Activated naive CD8-positive, alpha-beta T cell treated with anti-CD3 and anti-CD28 coated beads for 36 hours (primary cell): Measurements from ENCODE around the gene DEFB125. TPM values are rescaled to one million over a fixed set of nuclear protein-coding genes. Genes with fewer than 3 reads are reported as not detected.
"Not testable (repeated sequence)": the region's sequence is repeated elsewhere in the genome, so short reads cannot be mapped to it uniquely, and the experiment has no call there.

ENCODE experiments used
- DNase-seq: peaks from one replicate; pipeline ENCODE4 v3.0.0; 2021
- H3K27ac Mint-ChIP-seq: one replicate; pipeline ENCODE4 v1.8.0; 2022; ENCODE audit warnings: mild to moderate bottlenecking, moderate library complexity, mixed read lengths
- H3K27me3 Mint-ChIP-seq: one replicate; pipeline ENCODE4 v1.8.0; 2022; ENCODE audit warnings: mild to moderate bottlenecking, mixed read lengths
- H3K36me3 Mint-ChIP-seq: one replicate; pipeline ENCODE4 v1.8.0; 2021; ENCODE audit warnings: mild to moderate bottlenecking, mixed read lengths
- H3K4me1 Mint-ChIP-seq: one replicate; pipeline ENCODE4 v1.8.0; 2021; ENCODE audit warnings: mixed read lengths
- H3K4me3 Mint-ChIP-seq: one replicate; pipeline ENCODE4 v1.8.0; 2022; ENCODE audit warnings: mild to moderate bottlenecking, moderate library complexity, mixed read lengths
- H3K9me3 Mint-ChIP-seq: one replicate; pipeline ENCODE4 v1.8.0; 2022; ENCODE audit warnings: mixed read lengths
- total RNA-seq, 2 experiments: library from RNA; stranded (reverse); gene quantifications; one replicate each; pipeline ENCODE4 v1.2.3, GENCODE V29; 2021

The DEFB125 gene
- total RNA-seq, 2 experiments from 2014 or later, result not detected

DNA sequence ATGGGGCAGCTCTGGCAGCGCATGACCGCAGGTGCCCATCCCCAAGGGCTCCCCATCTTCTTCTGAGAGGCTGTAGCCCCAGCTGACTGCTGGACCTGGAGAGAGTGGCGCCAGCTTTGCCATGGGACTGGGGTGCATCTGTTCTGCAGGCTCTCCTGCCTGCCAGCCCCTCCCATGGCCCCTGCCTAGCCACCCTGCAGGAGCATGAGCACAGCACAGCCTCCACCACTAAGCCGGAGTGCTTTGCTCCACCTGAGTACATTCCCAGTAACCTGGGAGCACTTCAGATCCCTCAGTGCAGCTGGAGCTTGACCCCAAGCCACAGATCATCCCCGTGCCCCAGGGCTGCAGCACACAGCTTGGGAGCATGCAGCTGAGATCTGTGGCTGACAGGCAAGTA, 16.0 kb downstream of the DEFB125 start:
- no peaks in the 10 kb centered on the region for H3K4me1 Mint-ChIP-seq
- DNase-seq, result no peak
- H3K27me3 Mint-ChIP-seq, result peaks cover 71% of the 10 kb centered on the region
- H3K4me3 Mint-ChIP-seq, result no peak overlapping the region
- H3K27ac Mint-ChIP-seq, result no peak overlapping the region
- no peaks in the 10 kb centered on the region for H3K9me3 Mint-ChIP-seq
- no peaks in the 10 kb centered on the region for H3K36me3 Mint-ChIP-seq

DNA sequence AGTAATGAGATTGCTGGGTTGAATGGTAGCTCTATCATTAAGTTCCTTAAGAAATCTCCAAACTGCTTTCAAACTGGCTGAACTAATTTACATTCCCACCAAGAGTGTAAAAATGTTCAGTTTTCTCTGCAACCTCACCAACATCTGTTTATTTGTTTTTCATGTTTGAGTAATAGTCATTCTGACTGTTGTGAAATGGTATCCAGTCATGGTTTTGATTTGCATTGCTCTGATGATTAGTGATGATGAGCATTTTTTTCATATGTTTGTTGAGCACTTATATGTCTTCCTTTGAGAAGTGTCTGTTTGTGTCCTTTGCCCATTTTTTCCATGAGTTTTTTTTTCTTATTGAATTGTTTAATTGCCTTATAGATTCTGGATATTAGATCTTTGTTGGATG, 24.9 kb downstream of the DEFB125 start:
- H3K27me3 Mint-ChIP-seq, result peaks cover 49% of the 10 kb centered on the region
- no peaks in the 10 kb centered on the region for H3K4me1 Mint-ChIP-seq
- no peak overlapping the region for H3K27ac Mint-ChIP-seq
- DNase-seq, result no peak
- H3K4me3 Mint-ChIP-seq, result no peak overlapping the region
- no peaks in the 10 kb centered on the region for H3K36me3 Mint-ChIP-seq
- peaks cover 8% of the 10 kb centered on the region for H3K9me3 Mint-ChIP-seq

DNA sequence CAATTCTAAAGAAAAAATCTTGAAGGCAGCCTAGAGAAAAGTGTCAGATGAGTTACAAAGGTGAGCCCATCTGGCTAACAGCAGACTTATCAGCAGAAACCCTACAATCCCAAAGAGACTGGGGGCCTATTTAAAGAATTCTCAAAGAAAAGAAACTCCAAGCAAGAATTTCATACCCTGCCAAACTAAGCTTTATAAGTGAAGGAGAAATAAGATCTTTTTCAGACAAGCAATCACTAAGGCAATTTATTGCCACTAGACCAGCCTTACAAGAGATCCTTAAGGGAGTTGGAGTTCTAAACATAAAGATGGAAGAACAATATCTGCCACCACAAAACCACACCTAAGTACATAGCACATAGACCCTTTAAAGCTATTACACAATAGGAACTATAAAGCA, 30.0 kb downstream of the DEFB125 start:
- Mint-ChIP-seq H3K4me3 (no peak overlapping the region), H3K27ac (no peak overlapping the region), H3K27me3 (peaks cover 68% of the 10 kb centered on the region), H3K36me3 (no peaks in the 10 kb centered on the region), H3K9me3 (peaks cover 15% of the 10 kb centered on the region), H3K4me1 (no peaks in the 10 kb centered on the region)
- DNase-seq, result no peak

DNA sequence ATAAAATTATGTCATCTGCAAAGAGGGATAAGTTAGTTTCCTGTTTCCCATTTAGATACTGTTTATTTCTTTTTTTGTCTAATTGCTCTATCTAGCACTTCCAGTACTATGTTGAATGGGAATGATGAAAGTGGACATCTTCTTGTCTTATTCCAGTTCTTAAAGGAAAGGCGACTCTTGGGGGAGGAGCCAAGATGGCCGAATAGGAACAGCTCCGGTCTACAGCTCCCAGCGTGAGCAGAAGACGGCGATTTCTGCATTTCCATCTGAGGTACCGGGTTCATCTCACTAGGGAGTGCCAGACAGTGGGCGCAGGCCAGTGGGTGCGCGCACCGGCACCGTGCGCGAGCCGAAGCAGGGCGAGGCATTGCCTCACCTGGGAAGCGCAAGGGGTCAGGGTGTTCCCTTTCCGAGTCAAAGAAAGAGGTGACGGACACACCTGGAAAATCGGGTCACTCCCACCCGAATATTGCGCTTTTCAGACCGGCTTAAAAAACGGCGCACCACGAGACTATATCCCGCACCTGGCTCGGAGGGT, 42.4 kb downstream of the DEFB125 start:
- not testable (repeated sequence) for H3K36me3 Mint-ChIP-seq, DNase-seq, H3K27ac Mint-ChIP-seq, H3K9me3 Mint-ChIP-seq, H3K4me3 Mint-ChIP-seq, H3K4me1 Mint-ChIP-seq
- peaks cover 28% of the 10 kb centered on the region for H3K27me3 Mint-ChIP-seq

DNA sequence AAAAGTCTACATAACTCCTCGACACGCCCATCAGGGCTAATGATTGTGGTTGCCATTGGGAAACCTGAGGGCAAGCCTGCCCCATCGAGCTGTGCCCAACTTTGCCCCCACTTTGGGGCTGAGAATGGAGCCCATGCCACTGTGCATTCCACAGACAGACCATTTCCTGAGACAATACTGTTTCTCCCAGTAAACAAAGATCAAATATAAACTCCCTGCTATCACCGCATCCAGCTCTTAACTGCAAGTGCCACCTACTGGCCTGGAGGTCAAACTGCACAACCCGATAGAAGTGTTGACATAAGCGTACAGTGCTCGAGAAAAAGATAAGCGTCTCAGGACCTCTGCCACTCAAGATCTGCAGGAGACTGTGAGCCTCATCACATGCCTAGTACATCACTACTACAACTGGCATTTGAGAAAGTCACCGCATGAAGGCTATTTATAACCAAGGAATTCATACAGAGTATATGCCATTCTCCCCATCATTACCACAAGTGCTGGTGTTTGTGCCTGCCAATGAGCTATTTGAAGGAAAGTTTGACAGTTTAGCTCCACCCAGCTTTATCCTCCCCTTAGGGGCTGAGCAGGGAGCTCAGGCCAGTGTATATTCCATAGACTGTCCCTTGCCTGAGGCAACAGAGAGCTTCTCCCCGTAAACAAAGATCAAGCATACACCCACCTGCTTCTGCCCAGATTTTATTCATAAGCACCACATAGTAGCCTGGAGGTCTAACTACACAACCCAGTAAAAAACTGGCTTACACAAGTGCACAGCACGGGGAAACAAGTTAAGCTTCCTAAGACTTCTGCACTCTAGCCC, 50.4 kb downstream of the DEFB125 start:
- Mint-ChIP-seq H3K27me3 (peaks cover 44% of the 10 kb centered on the region), H3K9me3 (peaks cover 3% of the 10 kb centered on the region), H3K27ac (no peak overlapping the region), H3K4me1 (peaks cover 2% of the 10 kb centered on the region), H3K4me3 (no peak overlapping the region), H3K36me3 (no peaks in the 10 kb centered on the region)
- no peak for DNase-seq

DNA sequence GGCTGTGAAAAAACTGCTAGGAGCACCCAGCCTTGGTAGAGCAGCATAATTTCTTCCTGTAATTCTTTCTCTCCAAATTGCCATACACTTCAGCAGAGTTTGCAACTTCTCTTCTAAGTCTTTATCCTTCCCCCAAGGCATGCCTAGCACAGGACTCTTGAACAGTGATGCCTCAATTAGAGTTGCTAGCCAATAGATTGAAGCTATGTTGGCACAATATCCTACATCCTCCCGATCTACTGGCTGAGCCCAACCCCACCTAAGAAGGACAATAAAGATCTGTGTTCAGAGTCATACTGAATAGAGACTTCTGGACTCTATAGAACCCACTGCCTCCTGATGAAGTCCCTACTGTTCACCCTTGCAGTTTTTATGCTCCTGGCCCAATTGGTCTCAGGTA, 54.8 kb downstream of the DEFB125 start, which contains the start of gene DEFB126:
Gene DEFB126 (plus strand): TSS at position 301 of the 400 bp plus-strand sequence. CDS start 39 bp downstream, at position 340.
- Mint-ChIP-seq H3K36me3 (no peaks in the 10 kb centered on the region), H3K4me1 (peaks cover under 1% of the 10 kb centered on the region), H3K9me3 (peaks cover 2% of the 10 kb centered on the region), H3K27me3 (peaks cover 41% of the 10 kb centered on the region), H3K4me3 (no peak within 1 kb of the TSS), H3K27ac (no peak within 1 kb of the TSS)
- DNase-seq, result no peak

DNA sequence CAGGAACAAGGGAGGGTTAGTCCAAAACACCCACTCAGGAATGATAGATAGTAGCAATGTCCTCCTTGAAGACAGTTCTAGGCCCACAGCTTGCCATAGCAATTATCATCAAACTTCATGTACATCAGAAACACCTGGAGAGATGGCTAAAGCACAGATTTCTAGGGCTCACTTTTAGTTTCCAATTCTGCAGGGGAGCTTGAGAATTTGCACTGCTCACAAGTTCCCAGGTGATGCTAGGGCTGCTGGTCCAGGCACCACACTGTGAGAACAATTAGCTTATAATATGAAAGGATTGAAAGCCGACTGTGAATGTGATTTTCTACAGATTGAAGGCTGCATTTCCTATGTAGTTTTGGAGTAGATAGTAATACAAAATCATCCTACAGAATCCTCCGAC, 58.4 kb downstream of the DEFB125 start:
- H3K4me3 Mint-ChIP-seq, result no peak overlapping the region
- no peaks in the 10 kb centered on the region for H3K4me1 Mint-ChIP-seq
- no peaks in the 10 kb centered on the region for H3K36me3 Mint-ChIP-seq

More for the DNA sequence above, 58.4 kb downstream of the DEFB125 start:
- Mint-ChIP-seq H3K9me3 (no peaks in the 10 kb centered on the region), H3K27me3 (peaks cover 20% of the 10 kb centered on the region), H3K27ac (no peak overlapping the region)
- DNase-seq, result no peak

Other genes starting within 250 kb of the DEFB125 start
- not detected for gene DEFB126, start 54.9 kb downstream of the DEFB125 start, total RNA-seq
- not detected for gene DEFB127, start 69.8 kb downstream of the DEFB125 start, total RNA-seq
- gene DEFB128, start 102.0 kb downstream of the DEFB125 start, total RNA-seq, result not detected
- not detected for gene DEFB129, start 139.6 kb downstream of the DEFB125 start, total RNA-seq
- gene DEFB132, start 170.1 kb downstream of the DEFB125 start, total RNA-seq, result not detected
- gene C20orf96, start 203.1 kb downstream of the DEFB125 start, total RNA-seq, result 1 to 10 TPM; 7.5 to 7.8 TPM
- gene ZCCHC3, start 209.9 kb downstream of the DEFB125 start, total RNA-seq, result 10 to 100 TPM; 23.3 to 24.5 TPM
- 10 to 100 TPM; 13.1 to 13.3 TPM for gene SOX12, start 237.9 kb downstream of the DEFB125 start, total RNA-seq